HepG2 (cell line): ENCODE data around the gene DNM3. TPM values are rescaled to one million over a fixed set of nuclear protein-coding genes. Genes with fewer than 3 reads are reported as not detected.

Experiments
- ATAC-seq: fragments of 200-7000 bp; cut with Tn5 transposase; 3 replicates; pipeline ENCODE4 v1.9.1; 2020; ENCODE audit warnings: mild to moderate bottlenecking, moderate library complexity
- BruUV-seq: library from RNA; stranded (reverse); fragments of 400-500 nt; replicated peaks from 2 replicates; lab custom pipeline; 2021; lab: Mats Ljungman, UMichigan
- CTCF ChIA-PET: fragments of 300-600 bp; formaldehyde crosslinking; extraction: SDS; loops from one replicate; lab custom pipeline; 2021; ENCODE audit warnings: low total read pairs, inconsistent platforms, low intra/inter-chr PET ratio; lab: Yijun Ruan, JAX
- POLR2A ChIA-PET: fragments of 350-600 bp; sonication (Branson Sonifier 250); formaldehyde crosslinking; loops from one replicate; lab custom pipeline; 2020; ENCODE audit warnings: antibody characterized with exemption, inconsistent platforms; lab: Yijun Ruan, JAX
- DNase-seq: peaks from one replicate; pipeline ENCODE4 v3.0.0-alpha.2; 2015; ENCODE audit warnings: low spot score
- FAIRE-seq: peaks from 3 replicates; lab custom pipeline; 2011; peaks lifted over from hg19 to GRCh38; lab: Jason Lieb, UNC
- H2AFZ ChIP-seq: one replicate; pipeline ENCODE4 v1.6.1; 2011; ENCODE audit warnings: low read length, inconsistent platforms
- H3K27ac ChIP-seq: fragments of 300-600 bp; 3 replicates; pipeline ENCODE4 v1.8.0; 2011; ENCODE audit warnings: mixed run types, mild to moderate bottlenecking, mixed read lengths, low read length, inconsistent platforms; ENCODE audit not compliant: insufficient read depth; ENCODE audit errors: extremely low read length
- H3K27me3 ChIP-seq, 2 experiments: fragments of 200-600 bp in 1 of 2; 2 replicates in 1 of 2; 3 replicates in 1 of 2; pipeline versions ENCODE4 v1.6.0 to v1.8.0; 2011; ENCODE audit warnings: low read length in 2 of 2, mild to moderate bottlenecking in 2 of 2, moderate library complexity in 2 of 2, inconsistent platforms in 1 of 2; ENCODE audit not compliant: insufficient read depth in 2 of 2, control insufficient read depth in 1 of 2
- H3K36me3 ChIP-seq, 2 experiments: fragments of 200-600 bp in 1 of 2; replicated peaks in 1 of 2; 2 replicates in 1 of 2; 3 replicates in 1 of 2; pipeline versions ENCODE4 v1.5.1 to v1.8.0; 2011; ENCODE audit warnings: low read length in 2 of 2, inconsistent platforms in 1 of 2; ENCODE audit not compliant: insufficient read depth in 2 of 2, control insufficient read depth in 1 of 2
- H3K4me1 ChIP-seq: 2 replicates; pipeline ENCODE4 v1.5.1; 2012; ENCODE audit warnings: low read length, inconsistent platforms; ENCODE audit not compliant: insufficient read depth
- H3K4me2 ChIP-seq: 2 replicates; pipeline ENCODE4 v1.6.0; 2011; ENCODE audit warnings: low read depth, low read length, inconsistent platforms
- H3K4me3 ChIP-seq, 3 experiments: fragments of 200-600 bp in 1 of 3; sonication (generic), shearing (Covaris generic) in 1 of 3; replicated peaks in 1 of 3; 2 replicates each; pipeline ENCODE4 v1.5.1; 2011 to 2016; ENCODE audit warnings: low read length in 3 of 3, inconsistent platforms in 2 of 3, low read depth in 2 of 3, mild to moderate bottlenecking in 2 of 3, control low read depth in 1 of 3, mixed read lengths in 1 of 3; ENCODE audit not compliant: insufficient read depth in 1 of 3
- H3K79me2 ChIP-seq: one replicate; pipeline ENCODE4 v1.6.1; 2011; ENCODE audit warnings: low read length, inconsistent platforms; ENCODE audit not compliant: insufficient read depth
- H3K9ac ChIP-seq: 2 replicates; pipeline ENCODE4 v1.6.0; 2011; ENCODE audit warnings: mild to moderate bottlenecking, low read depth, low read length, inconsistent platforms; ENCODE audit not compliant: insufficient read depth
- H3K9me3 ChIP-seq: 2 replicates; pipeline ENCODE4 v1.5.1; 2012; ENCODE audit warnings: mild to moderate bottlenecking, low read length
- H4K20me1 ChIP-seq: 2 replicates; pipeline ENCODE4 v1.6.0; 2011; ENCODE audit warnings: inconsistent platforms, mild to moderate bottlenecking, low read length, moderate library complexity; ENCODE audit not compliant: insufficient read depth
- EHMT2 ChIP-seq: fragments of 200-600 bp; sonication (generic); IDR thresholded peaks from 2 replicates; pipeline ENCODE4 v1.7.0; 2017; ENCODE audit warnings: antibody characterized with exemption, low read depth, low read length, borderline replicate concordance
- GZF1 ChIP-seq: sonication (generic); formaldehyde crosslinking; IDR thresholded peaks from 2 replicates; pipeline ENCODE4 v1.5.1; 2020; ENCODE audit warnings: mild to moderate bottlenecking, missing genetic modification reagents
- ISX ChIP-seq: sonication (generic); formaldehyde crosslinking; conservative IDR thresholded peaks from 2 replicates; pipeline ENCODE4 v1.5.0; 2020; ENCODE audit warnings: missing genetic modification reagents
- MBD4 ChIP-seq: IDR thresholded peaks from 2 replicates; pipeline ENCODE4 v1.6.1; 2012; ENCODE audit warnings: low read length, inconsistent platforms, borderline replicate concordance
- MTERF4 ChIP-seq: sonication (generic); formaldehyde crosslinking; IDR thresholded peaks from 2 replicates; pipeline ENCODE4 v1.8.0; 2023; ENCODE audit warnings: mild to moderate bottlenecking, missing genetic modification reagents
- SP4 ChIP-seq: sonication (generic); formaldehyde crosslinking; IDR thresholded peaks from 2 replicates; pipeline ENCODE4 v1.8.1; 2023; ENCODE audit warnings: mild to moderate bottlenecking, missing genetic modification reagents
- TCF12 ChIP-seq, 2 experiments: fragments of 450-650 bp in 1 of 2; sonication (generic) in 1 of 2; formaldehyde crosslinking in 1 of 2; IDR thresholded peaks; 2 replicates each; pipeline versions ENCODE4 v1.6.1 to v1.8.0; 2017 to 2022; ENCODE audit warnings: antibody characterized with exemption in 1 of 2, mild to moderate bottlenecking in 1 of 2, missing genetic modification reagents in 1 of 2, moderate library complexity in 1 of 2
- ZNF232 ChIP-seq: sonication (generic); formaldehyde crosslinking; IDR thresholded peaks from 2 replicates; pipeline ENCODE4 v1.4.0; 2020; ENCODE audit warnings: missing genetic modification reagents, borderline replicate concordance
- ZNF34 ChIP-seq: sonication (generic); formaldehyde crosslinking; IDR thresholded peaks from 2 replicates; pipeline ENCODE4 v1.4.0; 2020; ENCODE audit warnings: mild to moderate bottlenecking, missing genetic modification reagents, borderline replicate concordance
- ZNF430 ChIP-seq: sonication (generic); formaldehyde crosslinking; IDR thresholded peaks from 2 replicates; pipeline ENCODE4 v1.9.0; 2021; ENCODE audit warnings: mild to moderate bottlenecking, missing genetic modification reagents
- WGBS: methylation state at CpG from one replicate; pipeline ENCODE4 v1.1.6; 2017; ENCODE audit warnings: low lambda C conversion rate; 5-methylcytosine and 5-hydroxymethylcytosine counted together
- in situ Hi-C: cut with HindIII; loops from 2 replicates; pipeline ENCODE4 v1.10.0; 2017; ENCODE audit warnings: low pct_unique_long_range_greater_than_20kb; ENCODE audit not compliant: extremely low pct_ligation_motif_present
- intact Hi-C: fragments of 100-400 bp; cut with micrococcal nuclease; formaldehyde crosslinking; loops from one replicate; pipeline ENCODE4 v1.10.0; 2022; ENCODE audit not compliant: unreplicated experiment
- polyA plus RNA-seq, 8 experiments: library from polyadenylated mRNA; depleted of rRNA in 3 of 8; stranded (reverse) in 7 of 8; unstranded in 1 of 8; fragments of >200 nt; fragmentation: Illumina TruSeq in 4 of 8; extraction: Trizol in 4 of 8; gene quantifications; 2 replicates each; pipeline versions ENCODE4 v1.2.1 to v1.2.3, GENCODE V29; 2011 to 2016; ENCODE audit warnings: low read depth in 4 of 8, missing spikeins in 1 of 8, mixed read lengths in 1 of 8; ENCODE audit not compliant: insufficient read depth in 1 of 8
- total RNA-seq, 5 experiments: library from RNA; depleted of rRNA; stranded (reverse); fragments of >200 nt; fragmentation: Illumina TruSeq; extraction: Trizol; gene quantifications; 2 replicates each; pipeline ENCODE4 v1.2.3, GENCODE V29; 2016; ENCODE audit warnings: low read depth in 1 of 5
- TF ChIP-seq, protein P1 (sequence below): sonication (generic); formaldehyde crosslinking; IDR thresholded peaks from 2 replicates; pipeline ENCODE4 v1.8.1; 2023; ENCODE audit warnings: mild to moderate bottlenecking, moderate library complexity, missing genetic modification reagents

The DNM3 gene
- total and polyA plus RNA-seq, 2 of the 13 experiments (the other 11 are each of a cell fraction or from before 2014, with no cell fraction given) = 0.05 TPM; not detected in 1

GRCh38 chr1:171898941-171899340 lies 57.6 kb downstream of the DNM3 start:
- intact Hi-C loops = no loop called here

GRCh38 chr1:171899838-171900237 lies 58.5 kb downstream of the DNM3 start:
- Histone ChIP-seq H3K4me2 (no peak overlapping the region), H4K20me1 (no peaks in the 10 kb centered on the region), H3K36me3 (no peaks in the 10 kb centered on the region), H3K4me3 (no peak overlapping the region), H3K27me3 (0 out of 5 replicates have a peak, but pooled peaks cover 0 to 5% of the 10 kb centered on the region in 2 experiments), H3K4me1 (no peaks in the 10 kb centered on the region), H3K9ac (no peak overlapping the region), H2AFZ (no peak overlapping the region), H3K27ac (no peak overlapping the region), H3K79me2 (no peaks in the 10 kb centered on the region), H3K9me3 (no peaks in the 10 kb centered on the region)
- DNase-seq = no peak
- intact Hi-C loops (no loop called here), in situ Hi-C loops (no loop called here)
- no TSS peak for BruUV-seq
- no peak for FAIRE-seq
- no peak for ATAC-seq
- TF ChIP-seq ISX (CRISPR knock-in tag) (no peak), ZNF430 (CRISPR knock-in tag) (no peak), SP4 (CRISPR knock-in tag) (no peak), EHMT2 (no peak), ZNF232 (CRISPR knock-in tag) (no peak), MTERF4 (CRISPR knock-in tag) (no peak), ZNF34 (CRISPR knock-in tag) (no peak), MBD4 (no peak), TCF12 (IDR thresholded peaks at IDR 0.05) (no peak), TCF12 (CRISPR knock-in tag; IDR thresholded peaks at IDR 0.05) (no peak)
- 36% methylated on average over 5 of the region's 5 CpGs for WGBS
- CTCF ChIA-PET = no interaction called here
- POLR2A ChIA-PET = no interaction called here

More at GRCh38 chr1:171898941-171899340, 57.6 kb downstream of the DNM3 start:
- no TSS peak for BruUV-seq
- H3K9ac ChIP-seq = no peak overlapping the region
- no peak for DNase-seq
- 0 out of 5 replicates have a peak, but pooled peaks cover 0 to 5% of the 10 kb centered on the region in 2 experiments for H3K27me3 ChIP-seq
- WGBS = 38% methylated on average over 5 of the region's 9 CpGs
- H3K79me2 ChIP-seq = no peaks in the 10 kb centered on the region
- H3K4me2 ChIP-seq = no peak overlapping the region
- FAIRE-seq = no peak
- no peaks in the 10 kb centered on the region for H3K36me3 ChIP-seq
- no peak overlapping the region for H3K27ac ChIP-seq
- TF ChIP-seq GZF1 (CRISPR knock-in tag) = no peak
- TF ChIP-seq, protein P1, sequence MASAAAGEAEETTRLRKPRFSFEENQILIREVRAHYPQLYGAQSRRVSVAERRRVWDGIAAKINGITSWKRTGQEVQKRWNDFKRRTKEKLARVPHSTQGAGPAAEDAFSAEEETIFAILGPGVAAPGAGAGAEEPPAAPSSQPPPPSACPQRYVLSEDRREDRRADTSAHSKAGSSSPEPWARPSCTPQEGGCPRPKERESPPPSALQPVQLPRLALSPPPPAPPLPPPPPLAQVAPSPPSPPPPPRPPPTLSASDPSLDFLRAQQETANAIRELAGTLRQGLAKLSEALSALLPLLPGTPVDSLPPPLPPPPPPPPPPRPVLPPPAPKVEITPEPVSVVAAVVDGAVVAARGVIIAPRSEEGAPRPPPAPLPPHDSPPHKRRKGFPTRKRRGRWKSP = no peak
- in situ Hi-C loops = no loop called here
- H3K9me3 ChIP-seq = no peaks in the 10 kb centered on the region
- no peak overlapping the region for H3K4me3 ChIP-seq
- POLR2A ChIA-PET = no interaction called here
- no peaks in the 10 kb centered on the region for H4K20me1 ChIP-seq
- ATAC-seq = no peak
- no peaks in the 10 kb centered on the region for H3K4me1 ChIP-seq
- CTCF ChIA-PET = no interaction called here
- no peak overlapping the region for H2AFZ ChIP-seq
